HG02884 (cell line): ENCODE results near the gene ALG8.
"Not testable (repeated sequence)": the region's sequence is repeated elsewhere in the genome, so short reads cannot be mapped to it uniquely, and the experiment has no call there.

Experiments used
- ATAC-seq: cut with Tn5 transposase; IDR thresholded peaks from one replicate; pipeline ENCODE4 v1.9.1; 2021; ENCODE audit warnings: mild to moderate bottlenecking, moderate library complexity; ENCODE audit not compliant: unreplicated experiment

ALG8 gene

DNA sequence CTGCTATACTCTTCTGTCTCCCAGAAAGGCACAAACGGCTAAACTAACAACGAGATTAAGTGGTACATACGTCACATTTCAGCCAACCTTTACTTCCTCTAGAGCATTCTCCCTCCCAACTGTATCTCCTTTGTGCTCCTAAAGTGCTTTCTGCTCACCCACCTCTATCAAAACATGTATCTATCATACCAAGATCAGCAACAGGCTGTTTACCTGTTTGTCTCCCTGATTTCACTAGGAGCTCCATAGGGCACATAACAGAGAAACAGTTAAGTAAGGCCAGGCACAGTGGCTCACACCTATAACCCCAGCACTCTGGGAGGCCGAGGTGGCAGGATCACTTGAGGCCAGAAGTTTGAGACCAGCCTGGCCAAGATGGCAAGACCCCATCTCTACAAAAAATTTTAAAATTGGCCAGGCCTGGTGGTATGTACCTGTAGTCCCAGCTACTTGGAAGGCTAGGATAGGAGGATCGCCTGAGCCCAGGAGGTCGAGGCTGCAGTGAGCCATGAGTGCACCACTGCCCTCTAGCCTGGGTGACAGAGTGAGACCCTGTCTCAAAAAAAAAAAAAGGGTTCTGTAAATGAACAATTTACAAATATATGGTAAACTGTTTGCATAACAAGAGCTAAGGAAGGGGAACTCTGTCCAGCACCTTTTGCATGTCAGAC is 62.6 kb downstream of the ALG8 start:
- ATAC-seq, result no peak

DNA sequence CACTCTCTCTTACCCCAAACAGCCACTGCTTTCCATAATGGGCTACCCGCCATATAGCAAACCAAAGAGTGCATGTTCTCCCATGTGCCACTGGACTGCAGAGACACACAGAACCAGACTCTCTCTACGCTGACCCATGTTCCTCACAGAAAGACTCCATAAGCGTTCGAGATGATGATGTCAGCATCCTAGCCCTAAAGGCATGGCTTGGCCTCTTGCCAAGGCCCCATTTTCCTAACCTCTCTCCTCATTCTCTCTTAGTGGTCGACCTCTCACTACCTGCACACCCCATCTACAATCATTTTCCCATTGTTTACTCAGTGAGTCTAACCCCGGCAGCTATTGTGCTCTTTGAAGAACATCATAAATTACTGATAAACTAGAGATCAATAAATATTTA is 64.7 kb downstream of the ALG8 start:
- ATAC-seq, result no peak

DNA sequence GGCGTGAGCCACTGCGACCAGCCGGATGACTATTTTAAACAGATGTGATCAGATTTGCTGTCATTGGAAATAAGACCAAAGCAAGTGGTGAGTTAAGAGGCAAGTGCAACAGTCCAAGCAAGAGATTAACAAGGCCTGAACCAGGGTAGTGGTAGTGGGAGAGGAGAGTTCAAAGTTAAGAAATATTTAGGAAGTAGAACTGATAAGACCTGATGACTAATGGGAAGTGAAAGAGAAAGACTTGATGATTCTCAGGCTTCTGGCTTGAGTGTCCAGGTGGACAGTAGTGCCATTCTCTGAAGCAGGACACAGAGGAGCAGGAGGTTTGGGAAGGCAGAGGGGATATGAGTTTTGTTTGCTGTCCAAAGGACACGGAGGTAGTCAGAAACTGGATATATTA is 67.0 kb downstream of the ALG8 start:
- ATAC-seq, result no peak

DNA sequence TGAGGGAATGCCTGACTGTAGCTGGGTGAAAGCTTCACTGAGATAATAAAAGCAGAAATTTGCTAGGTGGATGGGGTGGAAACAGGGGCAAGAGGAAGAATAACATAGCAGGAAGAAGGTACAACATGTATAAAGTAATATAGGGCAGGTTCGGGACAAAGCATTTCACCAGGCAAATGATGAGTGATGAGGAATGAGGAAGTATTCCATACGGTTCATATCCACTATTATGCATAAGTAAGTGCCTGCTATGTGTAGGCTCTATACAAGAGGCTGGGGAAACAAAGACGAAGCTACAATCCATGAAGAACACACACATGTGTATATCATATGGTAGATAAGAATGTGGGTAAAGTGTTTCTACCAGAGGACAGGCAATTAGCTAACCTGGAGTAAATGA is 67.7 kb downstream of the ALG8 start:
- ATAC-seq, result no peak

DNA sequence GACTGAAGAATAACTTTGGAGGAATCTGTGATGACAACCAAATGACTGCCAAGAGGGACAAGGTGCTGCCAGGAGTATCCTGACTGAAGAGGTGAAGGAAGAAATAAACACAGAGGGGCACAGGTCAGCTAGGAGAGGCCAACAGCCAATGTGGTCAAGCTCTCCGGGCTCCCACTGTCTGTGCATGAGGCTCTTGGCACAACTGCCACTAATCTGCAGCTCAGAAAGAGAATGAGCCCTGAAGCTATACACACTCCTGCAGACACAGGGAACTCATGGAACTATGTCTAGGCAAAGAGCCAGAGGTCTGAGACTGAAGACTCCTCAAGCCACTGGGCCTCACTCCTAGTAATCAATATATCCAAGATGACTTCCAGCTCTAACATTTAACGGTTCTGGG is 68.8 kb downstream of the ALG8 start:
- no peak for ATAC-seq

DNA sequence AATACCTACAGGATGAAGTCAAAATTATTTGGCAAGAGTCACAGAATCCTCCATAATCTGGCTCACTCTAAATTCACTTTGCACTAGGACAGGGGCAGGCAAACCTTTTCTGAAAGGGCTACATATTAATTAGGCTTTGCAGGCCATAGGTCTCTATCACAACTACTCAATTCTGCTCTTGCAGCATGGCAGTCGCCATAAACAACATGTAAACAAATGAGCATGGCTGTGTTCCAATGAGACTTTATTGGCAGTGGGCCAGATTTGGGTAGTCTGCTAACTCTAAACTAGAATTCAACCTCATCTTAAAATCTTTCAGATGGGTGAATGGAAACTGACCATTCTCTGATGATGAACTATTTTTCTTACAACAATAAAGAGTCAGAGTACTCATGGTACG is 70.0 kb downstream of the ALG8 start:
- no peak for ATAC-seq

DNA sequence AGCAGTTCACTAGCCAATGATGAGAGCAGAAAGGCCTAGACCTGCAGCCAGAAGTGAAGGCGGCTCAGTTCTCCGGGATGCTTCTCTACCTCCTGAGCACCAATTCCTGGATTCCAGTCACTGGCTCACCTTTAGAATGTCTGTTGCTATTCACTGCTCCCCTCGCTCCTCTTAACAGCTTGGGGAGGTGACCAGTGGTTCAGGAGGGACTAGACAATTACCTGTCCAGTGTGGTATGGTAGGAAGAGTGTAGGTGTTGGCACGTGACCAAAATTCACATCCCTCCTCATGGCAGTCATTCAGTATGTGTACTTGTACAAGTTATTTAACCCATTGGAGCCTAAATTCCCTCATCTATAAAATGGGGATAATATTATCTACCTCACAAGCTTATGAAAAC is 71.7 kb downstream of the ALG8 start:
- ATAC-seq, result no peak

DNA sequence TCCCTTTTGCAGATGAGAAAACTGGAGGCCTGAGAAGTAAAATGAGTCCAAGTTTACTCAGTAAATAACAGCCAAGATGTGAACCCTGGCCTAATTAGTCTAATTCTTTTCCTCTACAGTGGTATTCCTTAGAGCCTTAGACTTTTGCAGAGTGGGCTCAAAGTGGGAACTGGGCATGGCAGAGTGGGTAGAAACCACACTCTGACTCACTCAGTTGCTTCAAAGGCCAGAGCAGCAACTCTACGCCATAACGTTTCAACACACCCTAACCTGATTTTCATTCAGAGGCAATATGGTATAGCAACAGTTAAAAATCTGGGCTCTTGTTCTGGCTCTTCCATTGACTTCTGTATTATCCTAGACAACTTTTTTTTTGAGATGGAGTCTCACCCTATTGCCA is 73.0 kb downstream of the ALG8 start:
- no peak for ATAC-seq

DNA sequence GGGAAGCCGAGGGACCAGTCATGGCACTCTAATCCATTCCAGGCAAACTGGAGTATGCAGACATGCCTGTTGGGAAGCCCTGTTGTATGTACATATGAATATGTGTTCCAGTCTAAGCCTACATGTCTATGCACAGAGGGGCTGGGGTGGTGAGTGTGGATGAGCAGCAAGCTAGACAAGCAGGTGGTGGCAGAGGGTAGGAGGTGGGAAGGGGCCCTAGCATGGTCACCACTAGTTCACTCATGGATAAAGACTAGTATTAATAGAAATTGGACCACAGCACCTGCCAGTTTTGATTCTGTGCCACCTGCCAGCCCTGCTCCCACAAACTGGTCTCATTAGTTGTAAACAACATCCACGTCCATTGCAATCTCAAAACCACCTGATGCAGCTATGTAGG is 74.2 kb downstream of the ALG8 start:
- ATAC-seq, result no peak

DNA sequence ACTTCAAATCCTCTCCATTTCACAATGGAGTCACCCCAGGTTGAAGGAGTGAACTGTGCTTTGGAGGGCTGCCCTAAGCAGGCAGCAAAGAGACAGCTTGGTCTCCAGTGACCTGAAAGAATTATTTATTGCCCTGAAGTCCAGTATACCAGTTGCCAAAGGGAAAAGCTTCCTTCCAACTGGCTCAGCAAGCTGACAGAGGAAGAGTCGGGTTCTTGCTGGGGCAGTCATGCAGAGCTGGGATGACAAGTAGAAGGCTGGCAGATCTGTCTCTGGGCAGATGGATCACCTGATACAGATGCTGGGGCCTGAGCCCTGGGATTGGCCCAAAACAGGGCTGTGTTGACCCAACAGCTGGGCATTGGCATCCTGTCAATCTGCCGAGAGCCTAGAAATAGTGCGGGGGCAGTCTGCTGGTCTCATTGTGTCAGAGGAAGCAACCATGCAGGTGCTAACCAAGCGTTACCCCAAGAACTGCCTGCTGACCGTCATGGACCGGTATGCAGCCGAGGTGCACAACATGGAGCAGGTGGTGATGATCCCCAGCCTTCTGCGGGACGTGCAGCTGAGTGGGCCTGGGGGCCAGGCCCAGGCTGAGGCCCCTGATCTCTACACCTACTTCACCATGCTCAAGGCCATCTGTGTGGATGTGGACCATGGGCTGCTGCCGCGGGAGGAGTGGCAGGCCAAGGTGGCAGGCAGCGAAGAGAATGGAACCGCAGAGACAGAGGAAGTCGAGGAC is 75.8 kb downstream of the ALG8 start, which contains the start of gene THRSP:
Gene THRSP (plus strand): TSS at position 422 of the 742 bp plus-strand sequence. CDS start 21 bp downstream, at position 443.
- no peak for ATAC-seq

DNA sequence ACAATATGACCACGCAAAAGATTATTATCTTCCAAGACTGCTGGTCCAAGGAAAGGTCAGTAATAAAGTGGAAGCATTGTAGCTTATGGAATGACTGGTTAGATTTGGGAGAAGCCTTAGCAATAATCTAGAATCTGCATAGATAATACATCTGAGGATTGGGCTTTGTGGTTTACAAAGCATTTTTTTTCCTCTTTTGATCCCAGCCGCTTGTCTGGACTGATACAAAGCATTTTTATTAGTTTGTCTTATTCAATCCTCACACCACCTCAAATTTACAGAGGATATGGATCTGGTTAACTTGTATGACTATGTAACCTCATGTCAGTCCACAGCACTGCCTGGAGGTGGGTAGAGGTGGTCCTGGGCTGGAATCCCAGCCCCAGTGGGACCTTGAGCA is 76.8 kb downstream of the ALG8 start:
- no peak for ATAC-seq

DNA sequence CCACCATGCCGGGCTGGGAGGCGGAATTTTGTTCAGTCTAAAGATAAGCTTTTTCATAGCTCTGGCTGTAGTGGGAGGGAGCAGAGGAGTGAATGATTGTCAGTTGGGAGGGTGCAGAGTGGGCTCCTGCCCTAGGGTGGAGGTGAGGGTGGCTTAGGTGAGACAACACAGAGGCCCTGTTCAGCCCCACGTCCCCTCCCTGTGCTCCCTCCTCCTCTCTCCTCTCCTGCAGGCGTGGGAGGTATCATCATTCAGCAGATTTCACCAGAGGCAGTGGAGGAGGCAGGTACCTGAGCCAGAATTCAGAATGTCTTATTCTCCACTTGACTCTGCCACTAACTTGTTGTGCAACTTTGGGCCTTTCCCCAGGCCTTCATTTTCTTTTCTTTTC is 77.5 kb downstream of the ALG8 start:
- no peak for ATAC-seq

DNA sequence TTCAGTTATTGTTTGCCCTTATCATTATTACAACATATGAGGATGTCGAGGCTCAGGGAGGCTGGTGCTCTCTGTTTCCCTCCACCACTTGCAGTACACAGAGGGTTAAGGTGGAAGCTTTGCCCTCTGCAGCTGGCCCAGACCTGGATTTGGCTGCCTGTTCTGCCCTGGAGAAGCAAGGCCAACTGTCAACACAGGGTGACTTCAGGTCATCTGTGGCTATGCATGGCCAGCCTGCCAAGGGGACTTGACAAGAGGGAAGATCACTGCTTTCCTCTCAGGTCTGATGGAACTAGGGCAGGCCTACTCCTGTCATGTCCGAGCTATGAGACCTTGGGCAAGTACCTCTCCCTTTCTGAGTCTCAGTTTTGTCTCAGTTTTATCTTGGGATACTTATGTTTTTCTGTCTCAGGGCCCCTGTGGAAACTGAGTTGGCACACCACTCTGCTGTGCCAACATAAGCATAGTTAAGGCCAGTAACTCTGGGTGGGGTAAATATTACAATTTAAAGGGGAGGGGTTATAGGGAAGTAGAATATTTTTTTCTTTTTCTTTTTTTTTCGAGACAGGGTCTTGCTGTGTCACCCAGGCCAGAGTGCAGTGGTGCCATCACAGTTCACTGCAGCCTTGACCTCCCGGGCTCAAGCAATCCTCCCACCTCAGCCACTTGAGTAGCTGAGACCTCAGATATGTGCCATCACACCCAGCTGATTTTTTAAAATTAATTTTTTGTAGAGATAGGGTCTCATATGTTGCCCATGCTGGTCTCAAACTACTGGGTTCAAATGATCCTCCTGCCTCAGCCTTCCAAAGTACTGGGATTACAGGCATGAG is 78.1 kb downstream of the ALG8 start:
- no peak for ATAC-seq

DNA sequence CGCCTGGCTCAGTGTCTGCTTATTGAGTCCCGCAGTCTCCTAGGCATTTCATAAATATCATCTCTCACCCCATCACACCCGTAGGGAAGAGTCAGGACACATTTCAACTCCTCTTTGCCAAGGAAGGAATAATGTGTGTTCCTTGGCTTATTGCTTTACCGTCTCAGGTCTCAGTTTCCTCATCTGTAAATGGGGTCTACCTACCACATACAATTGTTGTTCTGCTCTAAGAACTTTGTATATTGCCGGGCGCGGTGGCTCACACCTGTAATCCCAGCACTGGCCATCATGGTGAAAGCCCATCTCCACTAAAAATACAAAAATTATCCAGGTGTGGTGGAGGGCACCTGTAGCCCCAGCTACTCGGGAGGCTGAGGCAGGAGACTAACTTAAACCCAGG is 78.9 kb downstream of the ALG8 start:
- ATAC-seq, result no peak

DNA sequence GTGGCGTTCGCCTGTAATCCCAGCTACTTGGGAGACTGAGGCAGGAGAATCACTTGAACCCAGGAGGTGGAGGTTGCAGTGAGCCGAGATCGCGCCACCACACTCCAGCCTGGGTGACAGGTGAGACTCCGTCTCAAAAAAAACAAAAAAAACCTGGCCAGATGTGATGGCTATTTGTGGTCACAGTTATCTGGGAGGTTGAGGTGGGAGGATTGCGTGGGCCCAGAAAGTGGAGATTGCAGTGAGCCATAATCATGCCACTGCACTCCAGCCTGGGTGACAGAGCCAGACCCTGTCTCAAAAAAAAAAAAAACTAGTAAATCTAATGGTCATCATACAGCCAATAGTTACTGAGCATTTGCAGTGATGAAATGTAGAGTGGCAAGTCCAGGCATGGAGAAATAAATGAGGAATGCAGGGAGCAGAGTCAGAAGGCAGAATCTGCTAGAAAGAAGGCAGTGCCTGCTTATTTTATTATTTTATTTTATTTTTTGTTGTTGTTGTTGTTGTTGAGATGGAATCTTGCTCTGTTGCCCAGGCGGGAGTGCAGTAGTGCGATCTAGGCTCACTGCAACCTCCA is 79.6 kb downstream of the ALG8 start:
- ATAC-seq, result not testable (repeated sequence)

DNA sequence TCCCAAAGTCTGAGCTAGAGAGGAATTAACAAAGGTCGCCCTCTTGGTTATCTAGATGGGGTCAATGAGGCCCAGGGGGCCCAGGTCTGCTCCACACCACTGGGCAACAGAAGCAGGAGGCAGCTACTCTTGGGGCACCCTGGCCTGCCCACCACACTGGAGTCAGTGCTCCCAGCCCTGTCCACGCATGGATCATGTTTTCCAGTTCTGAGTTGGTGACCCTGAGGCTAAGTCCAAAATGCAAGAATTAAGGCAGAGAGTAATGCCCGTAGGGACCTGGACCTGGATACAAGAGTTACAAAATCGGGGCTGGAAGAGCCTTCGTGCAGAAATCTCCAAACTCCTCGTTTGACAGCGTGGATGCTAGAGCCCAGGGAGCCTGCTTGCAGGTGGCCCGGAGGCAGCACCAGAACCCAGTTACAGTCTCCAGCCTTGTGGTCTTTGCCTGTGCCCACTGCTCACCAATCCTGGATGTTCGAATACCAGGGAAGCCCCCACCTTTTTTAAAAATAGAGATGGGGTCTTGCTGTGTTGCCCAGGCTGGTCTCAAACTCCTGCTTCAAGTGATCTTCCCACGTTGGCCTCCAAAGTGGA is 81.9 kb downstream of the ALG8 start:
- no peak for ATAC-seq

DNA sequence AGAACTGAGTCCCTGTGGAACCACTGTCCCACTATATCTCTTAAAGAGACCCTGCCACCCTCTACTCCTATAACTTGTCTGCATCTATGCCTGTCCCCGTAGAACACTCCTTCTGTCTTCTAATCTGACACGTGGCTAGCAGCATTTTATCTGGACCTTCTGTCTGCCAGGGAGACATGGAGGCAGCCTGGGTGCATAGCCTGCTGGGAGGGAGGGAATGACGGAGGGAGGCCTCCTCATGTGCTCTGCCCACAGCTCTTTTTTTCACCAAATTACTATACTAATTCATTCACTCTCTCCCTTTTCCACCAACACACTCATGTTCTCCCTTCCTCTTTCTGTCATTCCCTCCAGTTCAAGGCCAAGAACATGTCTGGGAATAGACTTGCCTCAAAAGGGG is 83.3 kb downstream of the ALG8 start:
- no peak for ATAC-seq

DNA sequence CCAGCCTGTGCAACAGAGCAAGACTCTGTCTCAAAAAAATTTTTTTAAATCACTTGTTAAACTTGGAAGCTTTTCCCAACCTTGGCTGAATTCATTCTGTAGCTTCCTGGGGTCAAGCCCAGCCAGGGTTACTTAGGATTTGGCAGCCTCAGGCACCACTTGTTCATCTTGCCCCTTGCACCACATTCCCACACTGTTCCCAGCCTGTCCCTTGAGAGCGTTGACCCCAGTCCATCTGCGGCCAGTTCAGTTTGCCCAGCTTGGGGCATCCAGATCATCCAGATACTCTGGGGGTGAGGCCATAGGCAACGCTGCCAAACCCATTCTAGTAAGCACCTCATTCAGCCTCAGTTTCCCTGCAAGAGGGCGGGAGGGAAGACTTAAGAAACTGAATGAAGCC is 84.5 kb downstream of the ALG8 start:
- no peak for ATAC-seq

DNA sequence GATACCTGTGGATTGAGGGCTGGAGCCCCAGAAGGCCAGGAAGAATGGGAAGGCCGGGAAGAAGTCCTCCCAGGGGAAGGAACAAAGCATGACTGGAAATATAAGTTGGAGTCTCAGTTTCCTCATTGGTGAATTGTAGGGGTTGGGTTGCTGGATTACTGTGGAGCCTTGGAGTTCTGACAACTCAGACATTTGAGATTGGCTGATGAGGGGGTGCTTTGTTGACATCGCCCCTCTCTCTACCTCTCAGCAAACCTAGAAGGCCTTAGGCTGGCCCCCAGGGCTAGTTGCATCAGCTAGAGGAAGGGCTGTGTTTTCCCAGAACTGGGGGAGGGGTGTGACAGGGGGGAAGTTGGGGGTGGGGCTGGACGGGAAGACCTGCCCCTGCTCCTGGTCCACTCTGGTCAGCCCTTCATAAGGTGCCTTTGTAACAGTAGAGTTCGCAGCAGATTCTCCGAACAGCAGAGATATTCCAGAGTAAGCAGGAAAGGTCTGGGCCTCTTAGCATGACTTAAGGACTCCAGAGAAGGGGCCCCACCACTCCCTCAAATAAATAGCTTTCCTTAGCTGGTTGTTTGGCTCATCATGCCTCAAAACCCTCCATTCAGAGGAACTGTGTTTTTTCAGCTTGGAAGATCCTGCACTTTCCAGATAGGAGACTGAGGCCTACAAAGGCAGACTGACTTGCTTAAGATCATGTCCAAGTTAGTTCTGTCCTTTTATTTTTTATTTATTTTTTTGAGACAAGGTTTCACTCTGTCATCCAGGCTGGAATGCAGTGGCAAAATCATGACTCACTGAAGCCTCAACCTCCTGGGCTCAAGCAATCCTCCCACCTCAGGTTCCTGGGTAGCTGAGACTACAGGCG is 88.2 kb downstream of the ALG8 start:
- no peak for ATAC-seq
